Chondrocyte (in vitro differentiated cells): ENCODE data around the gene HCN3. TPM values are rescaled to one million over a fixed set of nuclear protein-coding genes. Genes with fewer than 3 reads are reported as not detected.

Experiments used
- DNase-seq: peaks from one replicate; pipeline ENCODE4 v3.0.0; 2021; ENCODE audit warnings: mixed read lengths, low spot score
- H3K27ac Mint-ChIP-seq: one replicate; pipeline ENCODE4 v1.8.0; 2021; ENCODE audit warnings: mild to moderate bottlenecking, moderate library complexity, mixed read lengths; ENCODE audit not compliant: unreplicated experiment
- H3K27me3 Mint-ChIP-seq: 2 replicates; pipeline ENCODE4 v1.8.0; 2021; ENCODE audit warnings: low read depth, mixed read lengths
- H3K36me3 Mint-ChIP-seq: 2 replicates; pipeline ENCODE4 v1.8.0; 2021; ENCODE audit warnings: low read depth, mixed read lengths
- H3K4me1 Mint-ChIP-seq: 2 replicates; pipeline ENCODE4 v1.8.0; 2021; ENCODE audit warnings: low read depth, mild to moderate bottlenecking, mixed read lengths
- H3K4me3 Mint-ChIP-seq: one replicate; pipeline ENCODE4 v1.8.0; 2021; ENCODE audit warnings: mild to moderate bottlenecking, moderate library complexity, mixed read lengths; ENCODE audit not compliant: unreplicated experiment
- H3K9me3 Mint-ChIP-seq: 2 replicates; pipeline ENCODE4 v1.8.0; 2021; ENCODE audit warnings: low read depth, mixed read lengths
- CTCF ChIP-seq: fragments of 200-600 bp; sonication (generic); IDR thresholded peaks from 2 replicates; pipeline ENCODE4 v1.5.0; 2021; ENCODE audit warnings: antibody characterized with exemption, mild to moderate bottlenecking, moderate library complexity
- total RNA-seq: library from RNA; stranded (reverse); gene quantifications from 3 replicates; pipeline ENCODE4 v1.2.1, GENCODE V29; 2021

The HCN3 gene
- total RNA-seq, 1 donor from 2014 or later, result 4.3 TPM

DNA sequence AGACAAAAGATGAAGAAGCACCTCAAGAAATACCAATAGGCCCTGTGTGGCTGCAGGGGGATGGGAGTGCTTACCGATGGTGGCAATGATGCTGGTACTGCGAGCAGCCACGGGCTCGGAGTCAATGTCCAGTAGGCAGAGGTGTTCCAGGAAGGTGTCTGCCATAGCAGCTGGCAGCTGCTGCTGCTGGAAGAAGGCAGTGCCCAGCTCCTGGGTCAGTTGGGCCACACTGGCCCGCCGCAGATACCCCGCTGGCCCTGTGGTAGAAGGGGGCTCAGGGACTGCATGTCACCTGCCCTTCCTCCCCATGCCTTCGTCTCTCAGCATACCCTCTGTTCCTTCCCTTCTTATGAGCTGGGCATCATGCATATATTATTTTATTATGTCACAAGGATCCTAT lies 22.8 kb downstream of the HCN3 start:
- no peak overlapping the region for H3K27ac Mint-ChIP-seq
- no peak overlapping the region for H3K4me3 Mint-ChIP-seq
- H3K27me3 Mint-ChIP-seq, result peaks cover 4% of the 10 kb centered on the region
- no peak for TF ChIP-seq CTCF
- no peak for DNase-seq
- H3K36me3 Mint-ChIP-seq, result no peaks in the 10 kb centered on the region
- peaks cover 8% of the 10 kb centered on the region for H3K4me1 Mint-ChIP-seq
- H3K9me3 Mint-ChIP-seq, result no peaks in the 10 kb centered on the region

DNA sequence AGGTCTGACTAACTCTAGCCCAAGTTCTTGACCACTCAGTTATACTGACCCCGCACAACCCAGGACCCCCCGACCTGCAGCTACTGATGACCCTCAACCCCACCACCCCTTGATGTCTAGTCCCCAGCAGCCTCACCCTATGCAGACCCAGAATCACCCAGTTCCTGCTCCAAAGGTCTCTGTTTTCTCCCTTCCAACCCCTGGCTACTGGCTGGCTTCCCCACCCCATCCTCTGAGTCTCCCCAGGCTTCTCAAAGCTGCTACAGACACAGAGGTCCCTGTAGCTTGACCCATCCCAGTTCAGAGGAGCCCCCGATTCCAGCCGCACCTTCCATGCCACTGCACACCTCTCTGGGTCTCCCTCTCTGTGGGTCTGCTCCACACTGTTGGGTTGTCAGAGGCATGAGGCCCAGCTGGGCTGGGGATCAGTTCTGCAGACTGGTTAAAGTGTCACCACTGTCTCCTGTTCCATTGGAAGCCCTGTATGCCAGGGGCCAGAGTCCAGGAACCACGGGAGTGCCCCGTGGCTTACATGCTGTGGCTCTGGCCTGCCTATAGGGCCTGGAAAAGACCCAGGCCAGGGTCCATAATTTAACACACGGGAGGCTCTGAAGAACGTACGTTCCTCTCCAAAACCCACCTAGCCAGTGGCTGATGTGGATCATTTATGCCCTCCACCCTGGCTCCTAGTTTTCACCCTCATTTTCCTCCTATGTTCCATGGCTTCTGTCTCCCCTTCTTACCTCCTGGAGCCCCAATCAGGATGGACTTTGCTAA lies 23.5 kb downstream of the HCN3 start:
- no peak for DNase-seq
- H3K4me3 Mint-ChIP-seq, result no peak overlapping the region
- H3K27me3 Mint-ChIP-seq, result peaks cover 4% of the 10 kb centered on the region
- H3K9me3 Mint-ChIP-seq, result no peaks in the 10 kb centered on the region
- H3K36me3 Mint-ChIP-seq, result no peaks in the 10 kb centered on the region
- TF ChIP-seq CTCF, result no peak
- H3K4me1 Mint-ChIP-seq, result peaks cover 15% of the 10 kb centered on the region
- no peak overlapping the region for H3K27ac Mint-ChIP-seq

GRCh38 chr1:155301342-155301841 lies 24.1 kb downstream of the HCN3 start, which contains the start of gene PKLR:
Gene PKLR, minus strand, starts transcription at chr1:155301438. Its CDS starts 43 bp downstream, at chr1:155301395.
- no peak for DNase-seq
- Mint-ChIP-seq H3K4me1 (peaks cover 22% of the 10 kb centered on the region), H3K27me3 (peaks cover 4% of the 10 kb centered on the region), H3K4me3 (no peak within 1 kb of the TSS), H3K36me3 (no peaks in the 10 kb centered on the region), H3K27ac (no peak within 1 kb of the TSS), H3K9me3 (no peaks in the 10 kb centered on the region)
- TF ChIP-seq CTCF, result no peak

- Mint-ChIP-seq H3K4me1 (peaks cover 42% of the 10 kb centered on the region), H3K36me3 (no peaks in the 10 kb centered on the region), H3K9me3 (no peaks in the 10 kb centered on the region), H3K4me3 (no peak overlapping the region), H3K27ac (peak overlapping the region; percentile 65), H3K27me3 (no peaks in the 10 kb centered on the region)
- no peak for DNase-seq
- no peak for TF ChIP-seq CTCF
Measured at GRCh38 chr1:155304558-155305063, 27.3 kb downstream of the HCN3 start.

- peaks cover 54% of the 10 kb centered on the region for H3K4me1 Mint-ChIP-seq
- peaks cover 1% of the 10 kb centered on the region for H3K36me3 Mint-ChIP-seq
- no peaks in the 10 kb centered on the region for H3K27me3 Mint-ChIP-seq
- H3K4me3 Mint-ChIP-seq, result no peak overlapping the region
- no peak for DNase-seq
- no peak for TF ChIP-seq CTCF
- no peaks in the 10 kb centered on the region for H3K9me3 Mint-ChIP-seq
- H3K27ac Mint-ChIP-seq, result peak overlapping the region; percentile 87
Measured at GRCh38 chr1:155305881-155306391, 28.7 kb downstream of the HCN3 start.
